ENCODE data around the gene GGCT.
"Not testable (repeated sequence)": the region's sequence is repeated elsewhere in the genome, so short reads cannot be mapped to it uniquely, and the experiment has no call there.

- TF ChIP-seq CTCF, EZH2 (IDR thresholded peaks at IDR 0.05): not testable (repeated sequence)
Observed at GRCh38 chr7:30507346-30507900, 2.8 kb upstream of the GGCT start.

Data from neural progenitor cell (in vitro differentiated cells).